Measurements from ENCODE around the gene CCDC191.

CCDC191 gene

DNA sequence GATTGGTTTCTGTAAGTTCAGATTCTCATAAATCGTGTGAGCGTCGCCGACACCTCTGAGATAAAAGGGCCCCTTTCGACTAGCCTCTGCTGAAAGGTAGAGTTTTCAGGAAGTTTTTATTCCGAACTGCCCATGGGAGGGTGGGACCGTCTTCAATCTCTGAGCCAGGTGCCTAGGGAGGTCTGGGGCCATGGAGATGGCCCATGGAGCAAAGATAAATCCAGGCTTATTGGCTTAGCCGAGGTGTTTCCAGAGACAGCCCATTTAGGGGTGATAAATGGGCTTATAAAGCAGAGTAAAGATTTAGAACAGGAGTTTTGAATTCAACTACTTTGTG lies 653 bp upstream of the CCDC191 start:
- DNase-seq (ENCODE audit: low read depth): no peak

DNA sequence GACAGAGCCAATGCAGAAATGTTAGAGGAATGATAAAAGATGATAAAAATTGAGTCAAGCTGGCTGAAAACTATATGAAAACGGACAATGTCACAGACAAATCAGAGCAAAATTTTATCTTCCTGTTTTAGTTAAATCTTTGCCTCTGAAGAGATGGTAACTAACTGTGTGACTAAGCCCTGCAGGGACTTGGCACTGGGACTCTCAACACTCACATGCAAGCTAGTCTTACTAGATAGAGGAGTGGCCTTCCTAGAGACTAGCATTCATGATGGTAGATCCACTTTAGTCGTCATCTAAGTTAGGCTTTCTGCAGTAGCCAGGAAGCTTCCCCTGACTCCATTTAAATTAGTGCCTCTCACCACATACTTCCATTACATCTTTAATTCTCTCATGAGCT lies 4.1 kb downstream of the CCDC191 start:
- no peak for DNase-seq (ENCODE audit: low read depth)

GRCh38 chr3:114043205-114043604 lies 13.1 kb downstream of the CCDC191 start:
- no peak for DNase-seq (ENCODE audit: low read depth)

- no peak for DNase-seq (ENCODE audit: low read depth)
Measured at GRCh38 chr3:114035896-114036295, 20.4 kb downstream of the CCDC191 start.

- DNase-seq (ENCODE audit: low read depth): no peak
Measured at GRCh38 chr3:114034787-114035545, 21.4 kb downstream of the CCDC191 start.

GRCh38 chr3:114034211-114034610 lies 22.1 kb downstream of the CCDC191 start:
- DNase-seq (ENCODE audit: low read depth): no peak

DNA sequence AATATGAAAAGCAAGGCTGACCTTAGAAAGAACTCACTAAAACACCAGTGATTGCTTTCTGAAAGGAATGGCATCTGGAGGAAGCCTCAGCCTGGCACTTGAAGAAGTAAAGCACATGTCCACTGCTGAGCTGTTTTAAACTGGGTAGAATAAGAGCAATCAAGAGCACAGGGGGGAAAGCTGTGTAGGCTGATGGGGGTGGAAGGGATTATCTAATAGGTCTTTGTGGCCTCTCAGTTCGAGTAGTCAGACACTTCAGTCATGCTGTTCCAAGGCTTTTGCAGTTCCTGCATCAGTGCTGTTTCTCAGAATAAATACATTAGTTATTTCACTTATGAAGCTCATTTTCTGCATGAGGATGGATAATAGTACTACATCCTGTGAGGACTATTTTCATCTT lies 22.6 kb downstream of the CCDC191 start:
- no peak for DNase-seq (ENCODE audit: low read depth)

DNA sequence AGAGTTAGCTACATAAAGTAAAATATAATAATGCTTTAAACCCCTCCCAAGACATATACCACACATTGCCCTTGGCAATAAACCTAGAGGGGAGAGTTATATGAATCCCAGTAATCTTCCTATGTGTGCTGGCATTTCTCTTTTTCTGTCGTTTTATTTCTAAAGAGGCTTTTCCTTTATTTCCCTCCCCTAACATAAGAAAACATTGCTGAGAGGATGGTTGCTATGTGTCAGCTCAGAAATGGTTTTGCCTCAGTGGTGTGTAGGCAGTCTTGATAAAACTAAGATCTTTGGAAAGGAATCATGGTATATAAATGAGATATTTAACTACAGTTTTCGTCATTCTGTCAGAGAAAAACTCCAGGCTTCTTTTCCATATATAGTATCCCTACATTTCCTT lies 30.0 kb downstream of the CCDC191 start:
- no peak for DNase-seq (ENCODE audit: low read depth)

DNA sequence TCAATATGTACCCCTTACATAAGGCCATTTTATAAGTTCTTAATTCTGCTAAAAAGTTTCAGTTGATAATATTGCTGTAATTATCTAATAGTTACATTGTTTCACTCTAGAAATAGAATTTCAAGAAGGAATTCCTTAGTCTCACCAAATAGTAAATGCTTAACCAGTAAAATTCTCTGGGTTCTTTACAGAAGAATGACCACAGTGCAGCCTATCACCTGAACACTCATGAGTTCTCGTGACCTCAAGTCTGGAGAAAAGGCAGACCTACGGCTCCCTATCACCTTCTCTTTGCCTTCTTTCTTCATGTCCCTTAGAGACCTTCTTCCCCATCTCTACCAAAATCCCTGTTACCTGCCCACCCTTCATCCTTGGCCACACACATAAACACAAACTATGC lies 30.9 kb downstream of the CCDC191 start:
- DNase-seq (ENCODE audit: low read depth): no peak

DNA sequence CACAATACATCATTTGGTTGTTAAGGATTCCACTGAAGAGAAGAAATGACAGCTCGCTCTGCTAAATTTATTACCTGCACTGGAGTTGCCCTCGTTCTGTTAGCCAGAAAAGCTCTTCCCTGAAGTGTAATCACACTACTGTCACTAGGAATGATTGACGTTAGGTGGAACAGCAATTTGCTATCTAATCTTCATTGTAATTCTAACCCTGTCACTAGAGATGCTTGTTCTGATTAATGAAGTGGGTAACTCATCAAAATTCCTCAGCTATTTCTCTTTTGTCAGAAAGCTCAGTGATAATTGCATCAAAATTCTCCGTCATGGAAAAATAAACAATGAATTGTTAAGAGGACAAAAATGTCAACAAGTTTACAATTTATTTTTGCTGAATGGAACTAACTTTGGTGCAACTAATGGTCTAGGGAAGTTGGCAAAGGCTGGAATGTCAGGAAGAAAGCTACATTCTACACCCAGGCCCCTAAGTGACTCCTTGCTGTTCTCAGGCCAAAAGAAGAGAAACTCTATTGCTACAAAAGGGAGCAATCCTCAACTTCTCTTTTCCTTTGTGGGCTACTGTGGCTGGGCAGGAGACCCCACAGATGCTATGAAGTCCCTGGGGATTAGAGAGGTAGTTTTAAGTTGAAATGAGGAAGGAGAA lies 34.1 kb downstream of the CCDC191 start:
- DNase-seq (ENCODE audit: low read depth): no peak

DNA sequence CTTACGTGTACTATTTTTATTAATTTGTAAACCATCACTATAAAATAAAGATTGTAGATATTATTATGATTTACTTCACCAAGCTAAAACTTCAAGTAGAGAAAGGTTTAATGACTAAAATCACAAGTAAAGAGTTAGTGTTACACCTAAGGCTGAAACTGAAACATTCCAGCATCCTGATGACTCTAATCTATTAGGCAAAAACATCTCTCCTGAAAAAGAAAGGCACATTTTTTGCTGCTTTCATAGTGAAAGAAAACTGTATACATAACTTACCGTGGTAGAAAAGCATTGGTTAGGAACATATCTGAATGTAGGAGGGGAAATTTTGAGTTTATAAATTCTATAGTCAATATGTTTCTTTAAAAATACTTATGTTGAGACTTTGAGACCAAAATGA lies 35.4 kb downstream of the CCDC191 start:
- no peak for DNase-seq (ENCODE audit: low read depth)

DNA sequence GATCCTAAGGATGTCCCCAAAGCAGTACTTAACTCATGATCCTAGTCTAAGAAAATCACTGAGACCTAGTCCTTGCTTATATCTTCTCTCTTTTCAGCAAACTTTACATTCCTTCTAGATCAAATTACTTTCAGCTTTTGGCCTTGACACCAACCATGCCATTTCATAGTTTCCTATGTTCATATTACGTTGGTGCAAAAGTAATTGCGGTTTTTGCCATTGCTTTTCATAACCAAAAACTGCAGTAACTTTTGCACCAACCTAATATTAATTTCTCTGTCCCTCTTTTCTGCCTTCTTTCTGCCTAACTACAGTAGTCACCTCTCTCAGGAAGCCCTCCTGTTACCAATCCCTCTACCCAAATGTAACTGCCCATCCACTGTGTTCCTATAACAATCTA lies 36.8 kb downstream of the CCDC191 start:
- DNase-seq (ENCODE audit: low read depth): no peak

DNA sequence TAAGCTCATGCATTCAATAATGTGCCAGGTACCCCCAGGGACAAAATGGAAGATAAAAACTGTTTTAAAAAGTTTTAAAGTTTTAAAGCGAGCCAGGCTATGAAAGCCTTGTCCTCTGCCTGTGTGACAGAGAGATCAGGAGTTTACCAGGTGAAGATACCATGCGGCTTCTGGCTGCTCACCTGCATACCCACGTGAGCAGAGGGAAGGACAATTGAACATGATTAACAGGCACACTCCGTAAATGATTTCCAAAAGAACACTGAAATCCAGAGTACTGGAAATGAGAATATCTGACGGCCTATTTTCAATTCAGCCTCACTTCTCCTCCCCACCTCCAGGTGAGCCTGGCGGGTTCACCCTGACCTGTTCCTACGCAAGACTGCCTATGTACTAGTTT lies 42.1 kb downstream of the CCDC191 start:
- DNase-seq (ENCODE audit: low read depth): no peak

GRCh38 chr3:114011059-114011797 lies 45.1 kb downstream of the CCDC191 start:
- no peak for DNase-seq (ENCODE audit: low read depth)

DNA sequence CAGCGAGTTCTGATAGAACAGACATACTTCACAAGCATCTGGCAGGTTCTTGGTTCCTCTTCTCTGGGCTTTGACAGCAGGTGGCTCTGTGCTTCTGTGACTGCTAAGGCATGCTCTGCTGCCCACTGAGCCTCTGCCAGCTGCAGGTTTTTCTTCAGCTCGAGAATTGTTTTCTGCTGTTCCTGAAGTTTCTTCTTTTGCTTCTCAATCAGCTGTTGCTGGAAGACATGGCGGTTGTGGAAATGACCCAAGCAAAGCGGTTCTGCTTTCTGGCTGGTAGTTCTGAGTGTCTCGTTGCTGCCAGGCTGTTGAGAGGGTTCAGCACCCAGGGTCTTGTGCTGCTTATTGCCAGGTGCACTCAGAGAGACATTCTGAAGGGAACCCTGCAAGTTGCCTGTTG lies 50.8 kb downstream of the CCDC191 start:
- no peak for DNase-seq (ENCODE audit: low read depth)

DNA sequence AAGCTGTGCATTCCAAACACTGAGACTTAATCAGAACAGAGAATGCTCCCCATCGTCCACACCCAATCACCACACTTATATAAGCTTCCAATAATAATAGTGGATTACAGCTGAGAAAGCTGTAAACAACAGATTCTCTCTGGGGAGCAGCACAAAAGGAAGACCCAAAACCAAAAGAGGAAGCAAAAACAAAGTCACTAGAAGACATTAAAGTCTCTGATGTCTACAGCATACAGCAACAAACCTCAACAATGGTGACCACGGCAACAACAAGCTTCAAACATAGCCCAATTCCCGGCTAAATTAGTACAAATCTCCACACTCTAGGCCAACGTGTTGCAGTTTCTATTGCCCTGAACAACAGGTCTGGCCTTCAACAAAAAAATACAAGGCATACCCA lies 70.8 kb downstream of the CCDC191 start:
- no peak for DNase-seq (ENCODE audit: low read depth)

DNA sequence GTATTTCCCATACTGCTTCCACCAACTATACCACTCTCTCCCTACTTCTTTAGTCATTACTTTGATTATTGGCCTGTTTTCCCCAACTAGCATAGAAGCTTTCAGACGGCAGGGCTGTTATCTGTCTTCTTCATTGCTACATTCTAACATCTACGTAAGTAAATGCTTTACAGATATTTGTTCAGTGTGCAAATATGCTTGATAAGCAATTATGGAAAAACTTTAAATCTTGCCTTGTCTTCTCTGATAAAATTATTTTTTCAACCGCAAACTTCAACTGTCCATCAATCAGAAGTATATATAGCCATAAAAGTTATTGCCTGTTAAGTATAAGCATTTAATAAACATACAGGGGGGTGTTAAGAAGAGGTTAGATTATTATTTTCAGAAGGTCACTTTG lies 72.8 kb downstream of the CCDC191 start:
- no peak for DNase-seq (ENCODE audit: low read depth)

GRCh38 chr3:113981803-113982202 lies 74.5 kb downstream of the CCDC191 start:
- DNase-seq (ENCODE audit: low read depth): no peak

- DNase-seq (ENCODE audit: low read depth): no peak
Measured at GRCh38 chr3:113979916-113980315, 76.4 kb downstream of the CCDC191 start.

DNA sequence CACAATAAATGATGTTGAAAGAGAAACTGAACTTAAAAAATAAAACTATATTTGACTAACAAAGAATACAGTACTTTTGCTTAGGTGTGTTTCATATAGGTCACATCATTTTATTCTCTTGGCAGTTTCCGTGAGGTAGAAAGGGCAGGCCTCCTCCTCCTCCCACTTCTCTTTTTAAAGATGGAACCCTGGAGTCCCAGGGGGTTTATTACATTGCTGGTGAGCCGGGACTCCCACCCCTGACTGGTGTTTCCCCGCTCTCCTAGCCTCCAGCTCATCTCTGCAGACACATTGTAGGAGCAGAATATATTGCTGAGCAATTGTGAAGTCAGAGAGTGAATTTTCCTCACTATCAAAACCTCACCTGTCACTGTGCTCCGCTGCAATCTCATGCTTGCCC lies 78.5 kb downstream of the CCDC191 start:
- DNase-seq (ENCODE audit: low read depth): no peak

DNA sequence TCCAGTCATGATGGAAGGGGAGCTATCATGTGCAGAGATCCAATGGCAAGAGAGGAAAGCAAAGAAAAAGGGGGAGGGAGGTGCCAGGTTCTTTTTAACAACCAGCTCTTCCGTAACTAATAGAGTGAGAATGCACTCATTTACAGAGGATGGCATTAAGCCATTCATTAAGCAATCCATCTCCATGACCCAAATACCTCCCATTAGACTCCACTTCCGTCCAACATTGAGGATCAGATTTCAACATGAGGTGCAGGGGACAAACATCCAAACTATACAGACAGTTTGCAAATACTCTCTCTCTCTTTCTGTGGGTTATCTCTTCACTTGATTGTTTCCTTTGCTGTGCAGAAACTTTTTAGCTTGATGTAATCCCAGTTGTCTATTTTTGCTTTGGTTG lies 87.3 kb downstream of the CCDC191 start:
- DNase-seq (ENCODE audit: low read depth): no peak

DNA sequence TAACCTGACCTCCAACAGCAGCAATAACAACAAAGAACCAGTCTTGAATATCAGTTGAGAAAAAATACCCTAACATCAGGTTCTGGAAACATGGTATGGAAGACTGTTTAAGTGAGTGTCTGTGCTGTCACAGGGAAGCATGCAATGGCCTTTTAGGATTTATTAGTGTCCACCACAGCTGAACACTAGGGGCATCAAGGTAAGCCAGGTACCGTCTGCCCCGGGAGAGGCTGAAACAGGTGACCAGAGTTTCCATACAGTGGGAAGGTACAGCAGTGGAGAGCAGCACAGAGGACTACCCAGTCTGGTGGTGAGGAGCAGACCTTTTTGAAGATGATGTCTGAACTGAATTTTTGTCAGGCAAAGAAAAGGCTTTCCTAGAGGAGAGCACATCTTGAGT lies 90.2 kb downstream of the CCDC191 start:
- no peak for DNase-seq (ENCODE audit: low read depth)

- no peak for DNase-seq (ENCODE audit: low read depth)
Measured at GRCh38 chr3:113963879-113964278, 92.4 kb downstream of the CCDC191 start.
